Activated effector memory CD4-positive, alpha-beta T cell treated with Interleukin-2 at 50 U/mL for 16 hours (primary cell): ENCODE results near the gene UROD.
"Not testable (repeated sequence)": the region's sequence is repeated elsewhere in the genome, so short reads cannot be mapped to it uniquely, and the experiment has no call there.

ENCODE experiments used
- DNase-seq: peaks from one replicate; pipeline ENCODE4 v3.0.0-alpha.2; 2020

The UROD gene

DNA sequence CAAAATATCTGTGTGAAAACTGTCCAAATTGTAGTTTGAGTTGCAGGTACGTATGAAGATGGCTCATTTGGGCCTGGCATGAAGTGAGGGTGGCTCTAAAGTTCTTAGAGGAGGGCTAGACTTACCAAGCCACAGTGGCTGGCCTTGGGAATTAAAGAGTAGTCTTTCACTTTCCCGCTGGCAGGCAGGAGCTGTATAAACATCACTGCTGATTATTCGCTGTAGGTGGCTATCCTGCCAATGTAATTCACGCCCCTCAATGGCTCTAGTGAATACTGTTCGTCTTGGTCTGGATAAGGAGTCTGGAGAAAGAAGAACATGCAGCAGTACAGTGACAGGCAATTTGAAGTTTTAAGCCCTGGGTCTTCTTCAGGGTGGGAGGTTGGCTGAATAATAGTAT is 31.0 kb downstream of the UROD start:
- DNase-seq, result no peak

DNA sequence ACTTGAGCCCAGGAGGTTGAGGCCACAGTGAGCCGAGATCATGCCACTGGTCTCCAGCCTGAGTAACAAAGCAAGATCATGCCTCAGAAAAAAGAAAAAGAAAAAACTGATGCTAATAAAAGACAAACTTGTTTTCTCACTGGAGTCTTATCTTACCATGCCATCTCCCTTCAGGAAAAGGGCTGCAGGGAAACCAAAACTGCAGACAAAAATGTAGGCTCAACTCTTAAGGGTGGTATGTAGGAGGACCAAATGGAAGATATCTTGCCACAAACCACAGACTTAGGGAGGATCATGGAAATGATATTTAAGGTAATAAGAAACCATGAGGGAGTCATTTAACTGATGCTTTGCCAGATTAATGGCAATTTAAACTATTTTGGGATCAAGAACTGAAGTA is 32.9 kb downstream of the UROD start:
- no peak for DNase-seq

DNA sequence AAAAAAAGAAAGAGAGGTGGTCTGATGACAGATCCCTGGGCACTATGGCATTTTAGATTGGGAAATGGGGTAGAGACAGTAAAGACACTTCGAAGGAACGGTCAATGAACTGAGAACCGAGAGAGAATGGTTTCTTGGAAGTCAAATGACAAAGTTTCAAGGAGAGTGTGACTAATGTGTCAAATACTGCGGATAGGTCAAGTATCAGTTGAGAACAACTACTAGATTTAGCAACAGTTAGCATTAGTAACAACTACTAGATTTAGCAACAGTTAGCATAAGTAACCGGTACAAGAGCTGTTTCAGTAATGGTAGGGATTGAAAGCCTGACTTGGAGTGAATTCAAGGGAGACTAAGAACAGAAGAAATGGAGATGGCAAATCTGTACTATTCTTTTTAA is 35.0 kb downstream of the UROD start:
- no peak for DNase-seq

DNA sequence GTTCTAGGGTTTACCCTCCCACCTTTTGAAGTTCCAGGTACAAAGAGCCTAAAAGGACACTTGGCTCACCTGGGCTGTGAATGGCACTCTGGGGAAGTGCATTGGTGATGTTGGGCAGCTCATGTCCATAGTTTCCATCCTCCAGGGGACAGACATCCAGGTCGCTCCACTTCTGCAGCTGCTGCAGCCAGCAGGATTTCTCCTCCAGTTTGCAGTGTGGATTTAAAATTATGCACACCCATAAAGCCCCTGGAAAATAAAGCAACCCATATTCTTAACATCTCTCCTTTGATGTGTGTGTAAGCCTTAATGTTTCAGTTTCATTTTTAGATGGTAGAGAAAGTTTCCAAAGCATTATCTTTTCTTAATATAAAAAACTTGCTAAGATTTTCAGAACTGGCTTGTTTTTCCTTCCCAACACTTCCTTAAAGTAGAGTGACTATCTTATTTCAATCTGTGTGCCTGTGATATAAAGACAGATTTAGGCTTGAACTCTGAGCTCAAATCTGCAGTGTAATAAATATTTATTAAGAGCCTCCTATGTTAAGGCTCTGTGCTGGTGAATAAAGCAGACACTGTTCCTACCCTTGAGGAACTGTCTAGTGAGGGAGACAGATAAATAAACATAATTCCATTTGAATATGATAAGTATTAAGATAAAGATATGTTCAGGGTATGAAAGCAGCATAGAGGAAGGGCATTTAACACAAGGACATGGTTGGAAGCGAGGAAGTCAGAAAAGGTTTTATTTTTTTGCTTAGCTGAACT is 39.1 kb downstream of the UROD start:
- peak; percentile 2 for DNase-seq

DNA sequence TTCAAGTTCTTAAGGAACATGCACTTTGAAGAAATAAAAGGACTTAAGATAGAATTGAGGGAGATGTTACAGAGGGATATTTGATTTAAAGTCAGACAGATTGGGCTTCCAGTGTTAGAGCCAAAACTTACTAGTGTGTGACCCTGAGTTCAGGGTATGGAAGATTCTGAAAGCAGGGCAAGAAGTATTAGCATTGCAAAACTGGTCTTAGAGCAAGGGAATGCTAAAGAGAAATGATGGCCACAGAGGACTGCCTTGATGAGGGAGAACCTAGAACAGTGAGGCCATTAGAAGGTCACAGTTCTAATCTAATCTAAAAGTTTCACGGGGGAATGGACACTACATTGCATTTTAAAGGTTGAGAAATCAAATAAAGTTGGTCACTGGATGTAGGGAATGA is 45.5 kb downstream of the UROD start:
- DNase-seq, result no peak

DNA sequence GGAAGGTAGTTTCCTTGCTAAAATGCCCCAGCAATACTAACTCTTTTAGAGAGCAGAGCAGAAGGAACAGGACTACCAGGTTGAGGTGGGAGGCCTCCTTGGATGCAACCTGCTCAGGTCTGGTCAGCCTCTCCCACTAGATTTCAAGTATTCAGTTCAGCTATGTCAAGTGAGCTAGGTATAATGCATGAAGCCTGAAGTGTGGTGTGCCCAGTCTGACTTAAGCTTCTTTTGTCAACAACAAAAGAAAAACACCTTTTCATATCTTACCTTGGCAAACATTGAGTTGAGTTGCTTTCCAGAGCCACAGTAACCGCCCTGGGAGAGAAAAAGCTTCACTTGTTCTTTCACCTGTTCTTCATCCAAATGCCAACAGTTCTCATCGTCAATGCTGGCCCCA is 47.8 kb downstream of the UROD start:
- no peak for DNase-seq

DNA sequence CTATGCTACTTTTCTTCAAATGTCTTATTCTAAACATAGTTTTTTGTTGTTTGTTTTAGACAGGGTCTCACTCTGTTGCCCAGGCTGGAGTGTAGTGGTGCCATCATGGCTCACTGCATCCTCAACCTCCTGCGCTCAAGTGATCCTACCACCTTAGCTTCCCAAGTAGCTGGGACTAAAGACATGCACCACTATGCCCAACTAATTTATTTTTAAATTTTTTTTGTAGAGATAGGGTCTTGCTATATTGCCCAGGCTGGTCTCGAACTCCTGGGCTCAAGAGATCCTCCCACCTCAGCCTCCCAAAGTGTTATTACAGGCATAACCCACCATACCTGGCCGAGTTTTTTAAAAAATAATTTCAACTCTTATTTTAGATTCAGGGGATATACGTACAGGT is 50.4 kb downstream of the UROD start:
- DNase-seq, result not testable (repeated sequence)

DNA sequence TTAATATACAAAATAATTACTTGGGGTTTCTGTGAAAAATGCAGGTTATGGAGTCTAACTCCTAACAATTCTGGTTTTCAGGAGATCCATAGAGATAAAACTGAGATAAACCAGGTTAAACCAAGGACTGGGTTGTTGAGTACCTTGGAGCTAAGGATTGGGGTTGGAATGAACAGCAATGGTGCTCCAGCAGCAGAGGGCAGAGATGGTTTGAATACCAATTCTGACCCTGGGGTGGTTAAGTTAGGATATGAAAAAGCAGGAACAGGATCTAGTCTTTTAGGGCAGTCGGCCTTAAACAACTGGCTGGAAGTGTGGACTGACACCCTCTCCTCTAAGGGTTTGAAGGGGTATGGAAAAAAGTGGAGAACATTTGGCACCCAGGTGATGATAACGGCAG is 53.0 kb downstream of the UROD start:
- no peak for DNase-seq
